ENCODE results near the gene PUS7.

- no peak for TF ChIP-seq CTCF (IDR thresholded peaks at IDR 0.05 in 4 of 5, conservative IDR thresholded peaks at IDR 0.05 in 1 of 5)
- no peak for TF ChIP-seq POLR2A (IDR thresholded peaks at IDR 0.05)
These were observed 70.0 kb downstream of the PUS7 start for GRCh38 chr7:105452085-105452484.

All from gastrocnemius medialis (tissue), 4 donors.